IMR-90 (cell line): ENCODE data around the gene SEMA3E. TPM values are rescaled to one million over a fixed set of nuclear protein-coding genes. Genes with fewer than 3 reads are reported as not detected.

Experiments
- ATAC-seq: fragments of 200-7000 bp; cut with Tn5 transposase; 2 replicates; pipeline ENCODE4 v1.9.1; 2020; ENCODE audit warnings: low read depth, mild to moderate bottlenecking, moderate library complexity
- BruUV-seq: library from RNA; stranded (reverse); fragments of 400-500 nt; replicated peaks from 2 replicates; lab custom pipeline; 2021; lab: Mats Ljungman, UMichigan
- CTCF ChIA-PET: fragments of 300-600 bp; formaldehyde crosslinking; extraction: SDS; loops from one replicate; lab custom pipeline; 2021; ENCODE audit warnings: antibody characterized with exemption; lab: Yijun Ruan, JAX
- POLR2A ChIA-PET: fragments of 300-600 bp; sonication (Branson Sonifier 250); formaldehyde crosslinking; loops from one replicate; lab custom pipeline; 2022; ENCODE audit warnings: antibody characterized with exemption; ENCODE audit not compliant: unreplicated experiment; lab: Charles Lee
- DNase-seq: peaks from one replicate; pipeline ENCODE4 v3.0.0; 2013
- H2AFZ ChIP-seq: replicated peaks from 2 replicates; pipeline ENCODE3; 2013; ENCODE audit warnings: low read length, mild to moderate bottlenecking; ENCODE audit not compliant: poor library complexity
- H2AK5ac ChIP-seq: 2 replicates; pipeline ENCODE4 v1.6.1; 2013; ENCODE audit warnings: low read depth, low read length, inconsistent platforms
- H2AK9ac ChIP-seq: replicated peaks from 2 replicates; pipeline ENCODE3; 2013; ENCODE audit warnings: mild to moderate bottlenecking, low read depth, low read length, moderate library complexity; ENCODE audit not compliant: poor library complexity
- H2BK120ac ChIP-seq: 2 replicates; pipeline ENCODE4 v1.6.1; 2013; ENCODE audit warnings: low read depth, low read length, inconsistent platforms
- H2BK15ac ChIP-seq: 3 replicates; pipeline ENCODE4 v1.6.1; 2013; ENCODE audit warnings: low read depth, low read length, inconsistent platforms
- H2BK20ac ChIP-seq: 2 replicates; pipeline ENCODE4 v1.6.1; 2013; ENCODE audit warnings: low read depth, mild to moderate bottlenecking, inconsistent platforms, low read length, moderate library complexity
- H2BK5ac ChIP-seq: 2 replicates; pipeline ENCODE4 v1.6.1; 2013; ENCODE audit warnings: mild to moderate bottlenecking, low read depth, low read length, inconsistent platforms; ENCODE audit not compliant: poor library complexity, severe bottlenecking
- H3K14ac ChIP-seq: replicated peaks from 2 replicates; pipeline ENCODE4 v1.6.1; 2013; ENCODE audit warnings: low read depth, low read length, inconsistent platforms
- H3K18ac ChIP-seq: 2 replicates; pipeline ENCODE4 v1.6.1; 2013; ENCODE audit warnings: low read depth, low read length, control low read depth
- H3K23ac ChIP-seq: 2 replicates; pipeline ENCODE4 v1.6.1; 2013; ENCODE audit warnings: low read depth, low read length, inconsistent platforms
- H3K27ac ChIP-seq: 2 replicates; pipeline ENCODE4 v1.5.1; 2013; ENCODE audit warnings: mild to moderate bottlenecking, control low read depth, low read length; ENCODE audit not compliant: insufficient read depth
- H3K27me3 ChIP-seq: 2 replicates; pipeline ENCODE4 v1.6.1; 2013; ENCODE audit warnings: low read length; ENCODE audit not compliant: control insufficient read depth, insufficient read depth
- H3K36me3 ChIP-seq: 2 replicates; pipeline ENCODE4 v1.6.1; 2013; ENCODE audit warnings: low read length, mixed read lengths; ENCODE audit not compliant: control insufficient read depth, insufficient read depth
- H3K4ac ChIP-seq: 2 replicates; pipeline ENCODE4 v1.6.1; 2013; ENCODE audit warnings: low read depth, low read length, inconsistent platforms
- H3K4me1 ChIP-seq: 2 replicates; pipeline ENCODE4 v1.6.1; 2013; ENCODE audit warnings: low read length, mixed read lengths; ENCODE audit not compliant: control insufficient read depth, insufficient read depth
- H3K4me2 ChIP-seq: 2 replicates; pipeline ENCODE4 v1.6.1; 2013; ENCODE audit warnings: low read depth, mild to moderate bottlenecking, control low read depth, low read length, moderate library complexity
- H3K4me3 ChIP-seq: 2 replicates; pipeline ENCODE4 v1.5.1; 2013; ENCODE audit warnings: low read depth, mild to moderate bottlenecking, control low read depth, low read length, moderate library complexity; ENCODE audit not compliant: insufficient read depth
- H3K56ac ChIP-seq: 2 replicates; pipeline ENCODE4 v1.6.1; 2013; ENCODE audit warnings: low read length, inconsistent platforms; ENCODE audit not compliant: insufficient read depth; ENCODE audit errors: extremely low read depth
- H3K79me1 ChIP-seq, 2 experiments: 2 replicates each; pipeline ENCODE4 v1.6.1; 2013; ENCODE audit warnings: low read length in 2 of 2, inconsistent platforms in 1 of 2, low read depth in 1 of 2
- H3K9ac ChIP-seq: 2 replicates; pipeline ENCODE4 v1.6.1; 2013; ENCODE audit warnings: low read depth, low read length, control low read depth
- H3K9me1 ChIP-seq: 2 replicates; pipeline ENCODE4 v1.6.1; 2013; ENCODE audit warnings: low read length, inconsistent platforms; ENCODE audit not compliant: insufficient read depth
- H3K9me3 ChIP-seq: 2 replicates; pipeline ENCODE4 v1.6.1; 2013; ENCODE audit warnings: low read length; ENCODE audit not compliant: control insufficient read depth, insufficient read depth
- H4K20me1 ChIP-seq: 2 replicates; pipeline ENCODE4 v1.6.1; 2013; ENCODE audit warnings: low read length, inconsistent platforms; ENCODE audit not compliant: insufficient read depth
- H4K5ac ChIP-seq: 2 replicates; pipeline ENCODE4 v1.6.1; 2013; ENCODE audit warnings: mild to moderate bottlenecking, low read depth, low read length, control low read depth
- H4K8ac ChIP-seq, 2 experiments: 2 replicates each; pipeline ENCODE4 v1.6.1; 2013; ENCODE audit warnings: low read depth in 2 of 2, low read length in 2 of 2, control low read depth in 1 of 2, inconsistent platforms in 1 of 2
- H4K91ac ChIP-seq: 2 replicates; pipeline ENCODE4 v1.6.1; 2013; ENCODE audit warnings: low read depth, low read length, inconsistent platforms; ENCODE audit not compliant: insufficient read depth
- BHLHE40 ChIP-seq: fragments of 150-350 bp; IDR thresholded peaks from 2 replicates; pipeline ENCODE4 v1.6.1; 2016; ENCODE audit warnings: mild to moderate bottlenecking, low read depth, low read length
- CEBPB ChIP-seq: IDR thresholded peaks from 2 replicates; pipeline ENCODE4 v1.6.1; 2012; ENCODE audit warnings: low read depth, low read length, improper control_type of control experiment
- CHD1 ChIP-seq: IDR thresholded peaks from 2 replicates; pipeline ENCODE4 v1.6.1; 2012; ENCODE audit warnings: low read depth, low read length, improper control_type of control experiment
- FOS ChIP-seq: fragments of 150-350 bp; IDR thresholded peaks from 2 replicates; pipeline ENCODE4 v1.6.1; 2016; ENCODE audit warnings: low read depth, low read length
- MAFK ChIP-seq: IDR thresholded peaks from 2 replicates; pipeline ENCODE4 v1.6.1; 2012; ENCODE audit warnings: low read depth, low read length, improper control_type of control experiment
- MAZ ChIP-seq: IDR thresholded peaks from 2 replicates; pipeline ENCODE4 v1.6.1; 2012; ENCODE audit warnings: low read depth, mild to moderate bottlenecking, low read length, improper control_type of control experiment, moderate library complexity, borderline replicate concordance
- MXI1 ChIP-seq: IDR thresholded peaks from 2 replicates; pipeline ENCODE4 v1.6.1; 2012; ENCODE audit warnings: low read depth, mild to moderate bottlenecking, low read length, moderate library complexity, borderline replicate concordance
- NFE2L2 ChIP-seq: fragments of 150-350 bp; IDR thresholded peaks from 2 replicates; pipeline ENCODE4 v1.6.1; 2016; ENCODE audit warnings: low read depth, mild to moderate bottlenecking, low read length
- POLR2A ChIP-seq: IDR thresholded peaks from 2 replicates; pipeline ENCODE4 v1.6.1; 2012; ENCODE audit warnings: mild to moderate bottlenecking, low read depth, low read length
- RAD21 ChIP-seq: IDR thresholded peaks from 2 replicates; pipeline ENCODE4 v1.6.1; 2012; ENCODE audit warnings: low read length, improper control_type of control experiment
- RCOR1 ChIP-seq: IDR thresholded peaks from 2 replicates; pipeline ENCODE4 v1.6.1; 2012; ENCODE audit warnings: mild to moderate bottlenecking, low read length, improper control_type of control experiment; ENCODE audit not compliant: insufficient replicate concordance
- RFX5 ChIP-seq: IDR thresholded peaks from 2 replicates; pipeline ENCODE4 v1.8.0; 2012; ENCODE audit warnings: low read depth, mild to moderate bottlenecking, low read length, moderate library complexity
- SMC3 ChIP-seq: fragments of 150-350 bp; IDR thresholded peaks from 2 replicates; pipeline ENCODE4 v1.6.1; 2016; ENCODE audit warnings: low read depth, mild to moderate bottlenecking, antibody characterized with exemption, low read length, moderate library complexity
- WGBS, 2 experiments: methylation state at CpG; one replicate each; pipeline versions ENCODE4 v1.1.5 to v1.1.7; 2013; ENCODE audit warnings: missing lambda C conversion rate in 2 of 2; ENCODE audit not compliant: insufficient read length in 1 of 2; ENCODE audit errors: extremely low coverage in 2 of 2; 5-methylcytosine and 5-hydroxymethylcytosine counted together
- dilution Hi-C: fragments of 300-500 bp; cut with HindIII; formaldehyde crosslinking; loops from one replicate; pipeline ENCODE4 v1.14.3; 2018; ENCODE audit warnings: low sequenced_read_pairs; ENCODE audit not compliant: unreplicated experiment
- in situ Hi-C: fragments of 300-500 bp; cut with MboI; formaldehyde crosslinking; loops from 3 replicates; pipeline ENCODE4 v1.14.3; 2019; ENCODE audit warnings: low sequenced_read_pairs, inconsistent platforms, mixed read lengths
- intact Hi-C: fragments of 100-400 bp; cut with micrococcal nuclease; formaldehyde crosslinking; loops from 2 replicates; pipeline ENCODE4 v1.10.0; 2022
- polyA plus RNA-seq, 3 experiments: library from polyadenylated mRNA; depleted of rRNA; stranded (reverse); fragments of >200 nt; gene quantifications; 2 replicates each; pipeline ENCODE4 v1.2.3, GENCODE V29; 2012; ENCODE audit warnings: low replicate concordance in 1 of 3
- total RNA-seq: library from RNA; depleted of rRNA; stranded (reverse); fragments of >200 nt; gene quantifications from 2 replicates; pipeline ENCODE4 v1.2.3, GENCODE V29; 2012
- TF ChIP-seq, protein P1 (sequence below): conservative IDR thresholded peaks from 2 replicates; pipeline ENCODE4 v1.5.1; 2012; ENCODE audit warnings: mild to moderate bottlenecking, low read depth, low read length, improper control_type of control experiment
- TF ChIP-seq, protein P2 (sequence below): fragments of 150-350 bp; IDR thresholded peaks from 2 replicates; pipeline ENCODE4 v1.6.1; 2016; ENCODE audit warnings: low read depth, mild to moderate bottlenecking, low read length, moderate library complexity, borderline replicate concordance
- TF ChIP-seq, protein P3 (sequence below): fragments of 150-350 bp; IDR thresholded peaks from 2 replicates; pipeline ENCODE4 v1.6.1; 2017; ENCODE audit warnings: mild to moderate bottlenecking, antibody characterized with exemption, low read length, low read depth

Gene SEMA3E
- total and polyA plus RNA-seq, 2 of the 4 experiments (the other 2 are of a cell fraction) = 0.31 to 0.72 TPM

DNA sequence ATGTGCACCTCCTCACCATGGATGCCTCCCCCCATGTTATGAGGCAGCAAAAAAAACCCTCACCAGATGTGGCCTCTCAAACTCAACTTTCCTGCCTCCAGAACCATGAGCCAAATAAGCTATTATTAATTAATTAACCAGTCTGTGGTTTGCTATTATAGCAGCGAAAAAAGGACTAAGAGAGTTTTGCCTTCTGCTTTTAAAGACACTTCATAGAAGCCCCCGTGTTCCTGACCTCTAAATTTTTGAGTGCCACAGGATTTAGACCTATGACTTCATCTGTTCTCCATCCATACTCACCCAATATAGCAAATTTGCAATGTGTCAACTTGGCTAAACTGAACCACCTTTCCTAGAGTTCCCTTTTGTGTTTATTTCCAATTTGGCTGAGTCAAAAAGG, 9.2 kb upstream of the SEMA3E start:
- H3K4me2 ChIP-seq = no peak overlapping the region
- no peak overlapping the region for H4K5ac ChIP-seq
- no peak overlapping the region for H3K14ac ChIP-seq
- H3K56ac ChIP-seq = no peak overlapping the region
- H4K8ac ChIP-seq = no peak overlapping the region
- ChIA-PET CTCF (no interaction called here), POLR2A (no interaction called here)
- H3K79me1 ChIP-seq = no peaks in the 10 kb centered on the region
- WGBS, 2 experiments = no CpG with 5 or more reads among the region's 2 CpGs
- TF ChIP-seq NFE2L2 (no peak), POLR2A (no peak), FOS (no peak), MAZ (no peak), RFX5 (no peak), MAFK (no peak), SMC3 (no peak), CEBPB (no peak), MXI1 (no peak), CHD1 (no peak), BHLHE40 (no peak), RAD21 (no peak), RCOR1 (no peak)
- TF ChIP-seq, protein P1, sequence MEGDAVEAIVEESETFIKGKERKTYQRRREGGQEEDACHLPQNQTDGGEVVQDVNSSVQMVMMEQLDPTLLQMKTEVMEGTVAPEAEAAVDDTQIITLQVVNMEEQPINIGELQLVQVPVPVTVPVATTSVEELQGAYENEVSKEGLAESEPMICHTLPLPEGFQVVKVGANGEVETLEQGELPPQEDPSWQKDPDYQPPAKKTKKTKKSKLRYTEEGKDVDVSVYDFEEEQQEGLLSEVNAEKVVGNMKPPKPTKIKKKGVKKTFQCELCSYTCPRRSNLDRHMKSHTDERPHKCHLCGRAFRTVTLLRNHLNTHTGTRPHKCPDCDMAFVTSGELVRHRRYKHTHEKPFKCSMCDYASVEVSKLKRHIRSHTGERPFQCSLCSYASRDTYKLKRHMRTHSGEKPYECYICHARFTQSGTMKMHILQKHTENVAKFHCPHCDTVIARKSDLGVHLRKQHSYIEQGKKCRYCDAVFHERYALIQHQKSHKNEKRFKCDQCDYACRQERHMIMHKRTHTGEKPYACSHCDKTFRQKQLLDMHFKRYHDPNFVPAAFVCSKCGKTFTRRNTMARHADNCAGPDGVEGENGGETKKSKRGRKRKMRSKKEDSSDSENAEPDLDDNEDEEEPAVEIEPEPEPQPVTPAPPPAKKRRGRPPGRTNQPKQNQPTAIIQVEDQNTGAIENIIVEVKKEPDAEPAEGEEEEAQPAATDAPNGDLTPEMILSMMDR = no peak
- TF ChIP-seq, protein P2, sequence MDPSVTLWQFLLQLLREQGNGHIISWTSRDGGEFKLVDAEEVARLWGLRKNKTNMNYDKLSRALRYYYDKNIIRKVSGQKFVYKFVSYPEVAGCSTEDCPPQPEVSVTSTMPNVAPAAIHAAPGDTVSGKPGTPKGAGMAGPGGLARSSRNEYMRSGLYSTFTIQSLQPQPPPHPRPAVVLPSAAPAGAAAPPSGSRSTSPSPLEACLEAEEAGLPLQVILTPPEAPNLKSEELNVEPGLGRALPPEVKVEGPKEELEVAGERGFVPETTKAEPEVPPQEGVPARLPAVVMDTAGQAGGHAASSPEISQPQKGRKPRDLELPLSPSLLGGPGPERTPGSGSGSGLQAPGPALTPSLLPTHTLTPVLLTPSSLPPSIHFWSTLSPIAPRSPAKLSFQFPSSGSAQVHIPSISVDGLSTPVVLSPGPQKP = no peak
- TF ChIP-seq, protein P3, sequence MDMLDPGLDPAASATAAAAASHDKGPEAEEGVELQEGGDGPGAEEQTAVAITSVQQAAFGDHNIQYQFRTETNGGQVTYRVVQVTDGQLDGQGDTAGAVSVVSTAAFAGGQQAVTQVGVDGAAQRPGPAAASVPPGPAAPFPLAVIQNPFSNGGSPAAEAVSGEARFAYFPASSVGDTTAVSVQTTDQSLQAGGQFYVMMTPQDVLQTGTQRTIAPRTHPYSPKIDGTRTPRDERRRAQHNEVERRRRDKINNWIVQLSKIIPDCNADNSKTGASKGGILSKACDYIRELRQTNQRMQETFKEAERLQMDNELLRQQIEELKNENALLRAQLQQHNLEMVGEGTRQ = no peak
- no peaks in the 10 kb centered on the region for H4K20me1 ChIP-seq
- in situ Hi-C loops (loop anchor here (5.0 kb wide), 1 partner anchor 251 kb away; no protein-coding TSS in a partner anchor), intact Hi-C loops (no loop called here), dilution Hi-C loops (no loop called here)
- no peak overlapping the region for H2AK9ac ChIP-seq
- H2BK120ac ChIP-seq = no peak overlapping the region
- peaks cover 7% of the 10 kb centered on the region for H3K27me3 ChIP-seq
- no peak overlapping the region for H3K4ac ChIP-seq
- no peak overlapping the region for H2AFZ ChIP-seq
- H3K18ac ChIP-seq = no peak overlapping the region
- ATAC-seq (no peak), DNase-seq (no peak)
- H4K91ac ChIP-seq = no peak overlapping the region
- no peaks in the 10 kb centered on the region for H3K9me3 ChIP-seq
- H2BK5ac ChIP-seq = no peak overlapping the region
- no peak overlapping the region for H3K27ac ChIP-seq
- no peak overlapping the region for H3K23ac ChIP-seq
- no peak overlapping the region for H3K9ac ChIP-seq
- no peak overlapping the region for H2BK20ac ChIP-seq
- no peaks in the 10 kb centered on the region for H3K36me3 ChIP-seq
- no peak overlapping the region for H2BK15ac ChIP-seq
- H3K4me3 ChIP-seq = no peak overlapping the region
- no peaks in the 10 kb centered on the region for H3K9me1 ChIP-seq
- H3K4me1 ChIP-seq = no peaks in the 10 kb centered on the region
- no TSS peak for BruUV-seq
- no peak overlapping the region for H2AK5ac ChIP-seq
